ENCODE measurements around the gene ST3GAL3. TPM values are rescaled to one million over a fixed set of nuclear protein-coding genes. Genes with fewer than 3 reads are reported as not detected.

ST3GAL3 gene
- total and polyA plus RNA-seq, 2 donors (not counting 3 experiments of a cell fraction or from before 2014, with no cell fraction given), result 14.3 to 35.8 TPM

DNA sequence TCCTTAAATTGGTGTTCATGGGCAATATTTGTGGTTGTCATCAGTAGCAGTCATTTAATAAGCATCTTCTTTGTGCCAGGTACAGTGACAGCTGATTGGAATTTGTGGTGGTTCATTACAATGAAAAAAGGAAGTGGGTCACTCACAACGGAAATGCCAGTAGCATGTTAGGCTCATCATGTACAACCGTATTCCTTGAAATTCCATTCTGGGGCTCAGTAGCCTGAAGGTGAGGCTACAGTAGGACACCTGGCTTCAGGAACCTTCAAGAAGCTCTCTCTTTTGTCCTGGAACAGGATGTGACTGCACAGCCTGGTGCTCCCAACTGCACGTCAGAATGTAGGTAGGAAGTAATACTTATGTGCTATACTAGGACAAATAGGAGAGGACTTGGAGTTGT lies 93.9 kb downstream of the ST3GAL3 start:
- BruUV-seq (replicated peaks), result no TSS peak
- Histone ChIP-seq H4K20me1 (replicated peaks; ENCODE audit: control insufficient read depth, extremely low read depth, insufficient read depth, low read length) (no peaks in the 10 kb centered on the region), H3K4me2 (ENCODE audit: insufficient read depth, low read length) (no peak overlapping the region), H3K36me3 (ENCODE audit: control insufficient read depth in 2 of 2, extremely low read depth in 1 of 2, insufficient read depth in 2 of 2, low read length in 2 of 2) (peaks cover 0 to 3% of the 10 kb centered on the region in 2 experiments), H3K79me2 (ENCODE audit: control insufficient read depth, insufficient read depth, low read length) (no peaks in the 10 kb centered on the region), H3K27me3 (ENCODE audit: control insufficient read depth in 2 of 2, insufficient read depth in 2 of 2, low read length in 2 of 2) (no peaks in the 10 kb centered on the region), H2AFZ (ENCODE audit: low read depth, low read length) (no peak overlapping the region), H3K9me3 (replicated peaks; ENCODE audit: control insufficient read depth, insufficient read depth, low read length) (no peaks in the 10 kb centered on the region), H3K9me1 (replicated peaks; ENCODE audit: control insufficient read depth, extremely low read depth, insufficient read depth, low read length) (no peaks in the 10 kb centered on the region), H3K9ac (replicated peaks; ENCODE audit: extremely low read depth, insufficient read depth, low read length) (no peak overlapping the region), H3K4me1 (ENCODE audit: control insufficient read depth, extremely low read depth, insufficient read depth, low read length) (no peaks in the 10 kb centered on the region), H3K27ac (ENCODE audit: insufficient read depth, low read depth, low read length) (no peak overlapping the region), H3K4me3 (replicated peaks in 1 of 3; ENCODE audit: insufficient read depth in 1 of 3, low read depth in 1 of 3, low read length in 3 of 3) (no peak overlapping the region)
- dilution Hi-C loops (cut with MboI; ENCODE audit: extremely low pct_ligation_motif_present, low sequenced_read_pairs), result no loop called here
- CTCF ChIA-PET, result interaction anchor here (1.1 to 1.9 kb wide), 2 partner anchors 15 to 247 kb away, joined by 3 to 5 read pairs; no protein-coding TSS in a partner anchor
- FAIRE-seq (no peak), DNase-seq (ENCODE audit: low read depth, low spot score) (no peak)
- intact Hi-C loops (cut with micrococcal nuclease), result no loop called here
- POLR2A ChIA-PET, result no interaction called here
- TF ChIP-seq GATA2 (IDR thresholded peaks at IDR 0.05; ENCODE audit: insufficient read depth, insufficient read length, low read depth, low read length), result no peak
- no peak for TF ChIP-seq FOS (IDR thresholded peaks at IDR 0.05; ENCODE audit: borderline replicate concordance, insufficient read depth, low read length)
- no peak for TF ChIP-seq POLR2A (IDR thresholded peaks at IDR 0.05; ENCODE audit: low read depth, low read length)
- TF ChIP-seq JUN (IDR thresholded peaks at IDR 0.05; ENCODE audit: borderline replicate concordance, insufficient read depth, insufficient read length, low read depth), result no peak
- TF ChIP-seq POLR2AphosphoS5 (IDR thresholded peaks at IDR 0.05; ENCODE audit: insufficient read depth, low read depth, low read length), result no peak
- no peak for TF ChIP-seq MYC (IDR thresholded peaks at IDR 0.05; ENCODE audit: low read depth, low read length)
- TF ChIP-seq, protein P1, sequence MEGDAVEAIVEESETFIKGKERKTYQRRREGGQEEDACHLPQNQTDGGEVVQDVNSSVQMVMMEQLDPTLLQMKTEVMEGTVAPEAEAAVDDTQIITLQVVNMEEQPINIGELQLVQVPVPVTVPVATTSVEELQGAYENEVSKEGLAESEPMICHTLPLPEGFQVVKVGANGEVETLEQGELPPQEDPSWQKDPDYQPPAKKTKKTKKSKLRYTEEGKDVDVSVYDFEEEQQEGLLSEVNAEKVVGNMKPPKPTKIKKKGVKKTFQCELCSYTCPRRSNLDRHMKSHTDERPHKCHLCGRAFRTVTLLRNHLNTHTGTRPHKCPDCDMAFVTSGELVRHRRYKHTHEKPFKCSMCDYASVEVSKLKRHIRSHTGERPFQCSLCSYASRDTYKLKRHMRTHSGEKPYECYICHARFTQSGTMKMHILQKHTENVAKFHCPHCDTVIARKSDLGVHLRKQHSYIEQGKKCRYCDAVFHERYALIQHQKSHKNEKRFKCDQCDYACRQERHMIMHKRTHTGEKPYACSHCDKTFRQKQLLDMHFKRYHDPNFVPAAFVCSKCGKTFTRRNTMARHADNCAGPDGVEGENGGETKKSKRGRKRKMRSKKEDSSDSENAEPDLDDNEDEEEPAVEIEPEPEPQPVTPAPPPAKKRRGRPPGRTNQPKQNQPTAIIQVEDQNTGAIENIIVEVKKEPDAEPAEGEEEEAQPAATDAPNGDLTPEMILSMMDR (IDR thresholded peaks at IDR 0.05; ENCODE audit: extremely low read depth in 1 of 2, insufficient read depth in 1 of 2, low read depth in 1 of 2, low read length in 2 of 2), result no peak
- TF ChIP-seq EZH2 (IDR thresholded peaks at IDR 0.05; ENCODE audit: borderline replicate concordance, low read depth, low read length, severe bottlenecking), result no peak
- TF ChIP-seq, protein P2, sequence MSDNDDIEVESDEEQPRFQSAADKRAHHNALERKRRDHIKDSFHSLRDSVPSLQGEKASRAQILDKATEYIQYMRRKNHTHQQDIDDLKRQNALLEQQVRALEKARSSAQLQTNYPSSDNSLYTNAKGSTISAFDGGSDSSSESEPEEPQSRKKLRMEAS (IDR thresholded peaks at IDR 0.05; ENCODE audit: insufficient read depth, insufficient read length), result no peak
